GM12865 (cell line): ENCODE results near the gene TMEM53.

Experiments used
- DNase-seq: peaks from one replicate; pipeline ENCODE4 v3.0.0; 2010; ENCODE audit warnings: low read depth
- H3K4me3 ChIP-seq: 2 replicates; pipeline ENCODE4 v1.5.1; 2011; ENCODE audit warnings: mild to moderate bottlenecking, low read depth, low read length, control low read depth
- TF ChIP-seq, protein P1 (sequence below): IDR thresholded peaks from 2 replicates; pipeline ENCODE4 v1.5.1; 2011; ENCODE audit warnings: low read length, control low read depth, low read depth, inconsistent platforms; ENCODE audit not compliant: insufficient read depth; ENCODE audit errors: missing control alignments

The TMEM53 gene

DNA sequence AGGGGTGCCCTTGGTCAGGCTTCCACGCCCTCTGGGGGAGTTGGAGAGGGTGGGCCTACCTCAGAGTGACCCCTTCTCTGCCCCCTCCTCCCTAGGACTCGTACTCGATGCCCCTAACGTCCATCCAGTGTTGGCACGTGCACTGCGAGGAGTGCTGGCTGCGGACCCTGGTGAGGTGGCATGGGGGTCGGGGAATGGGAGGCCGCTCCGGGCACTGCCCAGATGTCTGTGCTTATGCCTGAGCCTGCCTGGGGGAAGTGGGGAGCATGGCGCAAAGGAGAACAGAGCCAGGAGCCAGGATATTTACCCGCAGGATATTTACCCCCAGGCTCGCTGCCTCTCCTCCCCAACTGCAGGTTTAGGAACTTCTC lies 24.5 kb downstream of the TMEM53 start:
- TF ChIP-seq, protein P1, sequence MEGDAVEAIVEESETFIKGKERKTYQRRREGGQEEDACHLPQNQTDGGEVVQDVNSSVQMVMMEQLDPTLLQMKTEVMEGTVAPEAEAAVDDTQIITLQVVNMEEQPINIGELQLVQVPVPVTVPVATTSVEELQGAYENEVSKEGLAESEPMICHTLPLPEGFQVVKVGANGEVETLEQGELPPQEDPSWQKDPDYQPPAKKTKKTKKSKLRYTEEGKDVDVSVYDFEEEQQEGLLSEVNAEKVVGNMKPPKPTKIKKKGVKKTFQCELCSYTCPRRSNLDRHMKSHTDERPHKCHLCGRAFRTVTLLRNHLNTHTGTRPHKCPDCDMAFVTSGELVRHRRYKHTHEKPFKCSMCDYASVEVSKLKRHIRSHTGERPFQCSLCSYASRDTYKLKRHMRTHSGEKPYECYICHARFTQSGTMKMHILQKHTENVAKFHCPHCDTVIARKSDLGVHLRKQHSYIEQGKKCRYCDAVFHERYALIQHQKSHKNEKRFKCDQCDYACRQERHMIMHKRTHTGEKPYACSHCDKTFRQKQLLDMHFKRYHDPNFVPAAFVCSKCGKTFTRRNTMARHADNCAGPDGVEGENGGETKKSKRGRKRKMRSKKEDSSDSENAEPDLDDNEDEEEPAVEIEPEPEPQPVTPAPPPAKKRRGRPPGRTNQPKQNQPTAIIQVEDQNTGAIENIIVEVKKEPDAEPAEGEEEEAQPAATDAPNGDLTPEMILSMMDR, result no peak
- DNase-seq, result no peak

DNA sequence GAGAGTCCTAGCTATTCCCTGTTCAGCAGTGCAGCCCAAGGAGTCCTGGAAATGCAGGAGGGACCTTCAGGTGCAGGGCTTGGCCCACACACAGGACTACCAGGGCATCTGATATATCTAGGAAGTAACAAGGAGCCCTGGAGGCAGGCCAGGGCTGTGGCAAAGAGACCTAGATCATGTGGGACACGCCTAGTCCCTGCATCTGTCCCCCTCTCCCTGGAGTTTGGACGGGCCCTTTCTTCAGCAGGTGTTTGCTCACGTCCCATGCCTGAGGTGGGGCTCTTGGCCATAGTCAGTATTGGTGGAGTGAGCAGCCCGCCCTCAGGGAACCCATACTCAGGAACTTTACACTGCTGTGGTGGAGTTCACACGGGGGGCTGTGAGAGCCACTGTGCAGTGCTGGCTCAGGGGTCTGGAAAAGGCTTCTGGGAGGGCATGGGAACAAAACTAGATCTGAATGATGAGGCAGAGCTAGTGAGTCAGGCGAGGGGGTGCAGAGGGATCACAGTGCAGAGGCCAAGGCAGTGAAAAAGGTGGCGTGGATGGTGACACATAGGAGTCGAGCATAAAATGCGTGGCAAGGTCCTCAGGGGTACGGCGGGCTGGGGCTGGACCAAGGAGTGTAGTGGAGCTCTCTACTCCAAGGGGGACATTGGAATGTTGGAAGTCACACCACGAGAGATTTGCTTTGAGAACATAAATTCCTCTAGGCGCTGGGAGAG lies 25.6 kb downstream of the TMEM53 start:
- no peak for DNase-seq
- no peak overlapping the region for H3K4me3 ChIP-seq
- TF ChIP-seq, protein P1, result no peak

More for the DNA sequence above, 24.5 kb downstream of the TMEM53 start:
- H3K4me3 ChIP-seq, result no peak overlapping the region

DNA sequence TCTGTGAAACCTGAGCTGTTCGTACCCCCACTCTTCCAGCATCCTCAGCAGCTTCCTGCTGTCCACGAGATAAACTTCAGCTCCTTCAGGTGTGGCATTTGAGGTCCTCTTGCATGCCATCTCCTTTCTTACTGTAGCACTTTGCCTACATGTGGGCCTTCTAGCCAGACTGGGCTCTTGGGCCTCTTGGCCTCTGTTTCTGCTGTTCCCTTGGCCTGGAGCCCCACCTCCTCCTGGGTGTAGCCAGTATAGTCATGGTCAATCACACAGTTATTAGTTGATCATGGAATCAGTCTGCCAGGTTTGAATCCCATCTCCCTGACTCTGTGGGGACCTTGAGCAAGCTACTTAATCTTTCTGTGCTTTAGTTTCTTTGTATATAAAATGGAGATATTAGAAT lies 26.4 kb downstream of the TMEM53 start:
- DNase-seq, result no peak
- no peak overlapping the region for H3K4me3 ChIP-seq
- TF ChIP-seq, protein P1, result no peak

DNA sequence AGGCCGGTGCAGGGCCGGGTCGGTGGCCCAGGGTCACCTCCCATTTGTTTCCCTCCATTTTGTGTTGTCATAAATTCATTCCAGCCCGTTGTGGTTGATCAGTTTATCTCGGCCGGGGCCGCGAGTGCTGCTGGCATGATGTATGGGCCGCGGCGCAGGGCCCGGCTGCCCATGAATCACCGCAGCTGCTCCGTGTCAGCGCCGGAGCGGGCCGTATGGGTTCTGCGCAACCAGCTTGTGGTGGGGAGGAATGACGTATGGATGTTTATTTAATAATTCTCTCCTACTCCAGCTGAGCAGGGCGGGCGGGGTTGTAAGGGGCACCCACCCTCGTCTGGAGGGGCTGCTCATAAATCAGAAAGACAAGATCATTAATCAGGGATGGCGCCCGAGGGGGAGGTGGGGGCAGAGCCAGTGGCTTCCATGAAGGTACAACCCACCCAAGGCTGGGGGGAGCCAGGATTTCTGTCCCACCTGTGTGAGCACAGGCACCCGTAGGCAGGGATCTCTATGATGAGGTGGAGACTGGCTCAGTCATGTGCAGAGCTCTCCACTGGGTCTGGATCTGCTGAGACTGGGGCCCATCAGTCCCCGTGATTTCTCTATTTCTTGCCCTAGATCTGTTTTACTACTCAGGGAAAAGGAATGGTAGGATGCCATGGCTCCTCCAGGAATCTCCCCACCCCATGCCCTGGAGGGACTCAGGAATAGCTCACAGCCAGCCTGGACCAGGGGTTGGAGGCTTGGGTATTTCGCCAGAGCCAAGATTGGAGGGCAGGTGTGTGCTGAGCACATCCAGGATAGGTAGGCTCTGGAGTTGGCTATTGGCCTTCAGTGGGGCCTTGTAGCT lies 27.8 kb downstream of the TMEM53 start:
- no peak for DNase-seq
- H3K4me3 ChIP-seq, result no peak overlapping the region
- TF ChIP-seq, protein P1, result no peak

DNA sequence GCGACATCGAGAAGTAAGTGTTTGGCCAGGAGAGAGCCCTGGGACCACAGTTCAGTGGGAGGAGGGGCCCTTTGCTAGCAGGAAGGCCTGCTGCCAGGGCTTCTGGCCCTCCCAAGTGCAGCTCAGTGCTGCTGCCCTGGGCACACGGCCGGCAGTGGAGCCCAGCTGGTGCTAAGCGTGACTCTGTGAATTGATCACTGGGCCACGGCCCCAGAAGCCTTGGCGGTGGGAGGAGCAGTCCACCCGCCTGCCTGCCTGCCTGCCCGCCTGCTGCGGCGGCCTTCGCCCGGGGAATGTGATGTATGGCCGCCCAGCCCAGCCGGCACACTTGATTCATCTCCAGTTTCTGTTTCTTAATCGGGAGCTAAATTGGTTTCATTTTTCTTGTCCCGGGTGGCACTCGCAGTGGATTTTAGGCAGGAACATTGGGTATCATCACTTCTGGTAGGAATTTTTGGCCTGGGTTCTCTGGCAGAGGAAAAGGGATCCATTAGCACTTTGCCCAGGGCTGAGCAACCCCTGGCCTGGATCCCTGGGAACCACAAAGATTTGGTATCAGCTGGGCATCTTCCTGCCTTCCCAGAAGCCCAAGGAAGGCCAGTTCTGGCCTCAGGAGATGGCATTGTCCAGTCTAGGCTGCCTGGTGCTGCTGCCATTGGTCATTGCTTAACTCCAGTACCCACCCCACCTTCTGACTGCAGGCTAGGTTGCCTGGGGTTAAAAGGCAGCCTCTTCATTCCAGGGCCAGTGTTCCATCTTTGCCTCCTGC lies 28.6 kb downstream of the TMEM53 start:
- no peak for DNase-seq
- H3K4me3 ChIP-seq, result no peak overlapping the region
- TF ChIP-seq, protein P1, result no peak

DNA sequence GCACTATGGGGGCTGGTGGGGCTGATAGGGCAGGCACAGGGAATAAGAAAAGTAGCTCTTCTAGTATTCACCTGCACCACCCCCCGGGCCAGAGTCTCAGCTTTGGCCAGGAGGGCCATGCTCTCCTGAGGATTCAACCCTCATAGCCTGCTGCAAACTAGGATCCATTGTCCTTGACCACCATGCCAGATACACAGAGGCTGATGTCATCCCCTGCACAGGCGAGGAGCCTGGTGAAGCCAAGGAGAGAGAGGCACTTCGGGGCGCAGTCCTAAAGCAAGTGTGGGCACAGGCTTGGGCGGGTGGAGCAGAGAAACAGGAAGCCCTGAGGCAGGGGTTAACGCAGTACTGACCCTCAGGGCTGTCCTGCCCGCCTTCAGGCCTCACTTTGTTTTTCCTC lies 29.5 kb downstream of the TMEM53 start:
- DNase-seq, result no peak
- TF ChIP-seq, protein P1, result no peak
- no peak overlapping the region for H3K4me3 ChIP-seq
